Measurements from ENCODE around the gene TMEM50B. TPM values are rescaled to one million over a fixed set of nuclear protein-coding genes. Genes with fewer than 3 reads are reported as not detected.
A peak's percentile ranks its signal among the peaks of the same experiment; 100 is the strongest.

TMEM50B gene
- total and polyA plus RNA-seq, 2 of the 8 experiments (the other 6 are each of a cell fraction or from before 2014, with no cell fraction given), result 16.8 to 20.5 TPM

DNA sequence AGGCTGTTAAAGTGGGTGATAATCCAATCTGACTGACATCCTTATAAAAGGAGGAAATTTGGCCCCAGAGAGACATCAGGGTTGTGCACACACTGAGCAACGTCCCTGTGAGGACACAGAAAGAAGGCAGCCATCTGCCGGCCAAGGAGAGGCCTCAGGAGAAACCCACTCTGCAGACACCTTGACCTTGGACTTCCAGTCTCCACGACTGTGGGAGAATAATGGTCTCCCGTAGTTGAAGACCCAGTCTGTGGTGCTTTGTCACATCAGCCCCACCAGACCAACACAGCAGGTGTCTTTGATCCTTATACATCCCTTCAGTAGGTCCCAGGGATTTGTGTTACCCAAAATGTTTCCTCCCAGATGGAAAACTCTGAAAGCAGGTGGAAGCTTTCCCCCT, 16.0 kb upstream of the TMEM50B start:
- H2BK120ac ChIP-seq (replicated peaks; ENCODE audit: low read depth, low read length), result no peak overlapping the region
- peaks cover 7% of the 10 kb centered on the region for H3K23me2 ChIP-seq (ENCODE audit: low read depth, low read length)
- no peak overlapping the region for H3K14ac ChIP-seq (ENCODE audit: insufficient read length)
- H2AK5ac ChIP-seq (ENCODE audit: low read depth, low read length), result no peak overlapping the region
- FAIRE-seq (no peak), DNase-seq (ENCODE audit: low read depth in 1 of 2, low spot score in 2 of 2) (no peak)
- no peak overlapping the region for H3K4ac ChIP-seq (replicated peaks; ENCODE audit: insufficient read length, low read depth, low read length)
- no peak overlapping the region for H3K9ac ChIP-seq (replicated peaks in 1 of 4; ENCODE audit: extremely low read depth in 1 of 4, low read depth in 3 of 4, low read length in 3 of 4)
- H2AFZ ChIP-seq (ENCODE audit: low read length), result no peak overlapping the region
- no peaks in the 10 kb centered on the region for H3K36me3 ChIP-seq (ENCODE audit: control insufficient read depth in 2 of 4, insufficient read depth in 4 of 4, low read length in 3 of 4)
- H3K4me3 ChIP-seq (ENCODE audit: extremely low read depth in 1 of 4, insufficient read depth in 2 of 4, low read depth in 3 of 4, low read length in 4 of 4), result no peak overlapping the region
- no peak overlapping the region; the same call in 1 of the 2 replicates for H2BK5ac ChIP-seq (ENCODE audit: low read depth, low read length)
- H2BK12ac ChIP-seq (ENCODE audit: low read depth, low read length), result no peak overlapping the region; the same call in 1 of the 2 replicates
- no peak overlapping the region for H2BK20ac ChIP-seq (ENCODE audit: low read length)
- no peak overlapping the region for H4K5ac ChIP-seq (ENCODE audit: insufficient read length, low read depth, low read length)
- H3K79me2 ChIP-seq (ENCODE audit: control insufficient read depth in 1 of 2, insufficient read depth in 2 of 2, low read length in 2 of 2), result no peaks in the 10 kb centered on the region
- ChIA-PET CTCF (ENCODE audit: partially characterized antibody) (interaction anchor here (1.3 to 1.4 kb wide), 2 partner anchors 15 to 110 kb away, joined by 4 to 6 read pairs; no protein-coding TSS in a partner anchor), POLR2A (ENCODE audit: partially characterized antibody) (interaction anchor here (0.9 to 1.9 kb wide), 7 partner anchors 10 to 49 kb away, joined by 3 to 8 read pairs (median 3); partner anchors contain the start of gene TMEM50B)
- no peaks in the 10 kb centered on the region for H3K27me3 ChIP-seq (replicated peaks in 1 of 4; ENCODE audit: control insufficient read depth in 3 of 4, extremely low read depth in 1 of 4, insufficient read depth in 3 of 4, low read length in 3 of 4)
- H4K91ac ChIP-seq (replicated peaks; ENCODE audit: insufficient read length, low read length), result no peak overlapping the region
- no peaks in the 10 kb centered on the region for H3K79me1 ChIP-seq (ENCODE audit: low read depth, low read length)
- H3K27ac ChIP-seq (ENCODE audit: low read depth, low read length), result no peak overlapping the region
- H3K4me1 ChIP-seq (replicated peaks in 1 of 4; ENCODE audit: control insufficient read depth in 3 of 4, insufficient read depth in 4 of 4, low read length in 3 of 4), result peaks cover 0 to 8% (median 0%) of the 10 kb centered on the region in 4 experiments; a peak in 1 of 7 replicates
- H3K18ac ChIP-seq (ENCODE audit: extremely low read depth, low read length), result no peak overlapping the region
- no peak overlapping the region for H4K8ac ChIP-seq (ENCODE audit: extremely low read depth, insufficient read depth, low read length)
- 85% methylated on average over 4 of the region's 4 CpGs; no CpG with 5 or more reads in 1 of the 2 experiments for WGBS, 2 experiments (ENCODE audit: extremely low coverage in 1 of 2, insufficient coverage in 1 of 2, insufficient read length in 1 of 2, insufficient replicate concordance in 2 of 2, low coverage in 1 of 2, low lambda C conversion rate in 2 of 2, missing lambda C conversion rate in 1 of 2)
- no peak overlapping the region for H3K56ac ChIP-seq (replicated peaks; ENCODE audit: insufficient read length, low read depth, low read length)
- H4K20me1 ChIP-seq (replicated peaks in 1 of 2; ENCODE audit: control insufficient read depth in 1 of 2, insufficient read depth in 2 of 2, low read length in 2 of 2), result no peaks in the 10 kb centered on the region
- no peak overlapping the region for H2BK15ac ChIP-seq (ENCODE audit: low read length)
- peak overlapping the region; percentile 13 to 43; a peak in 3 of 4 replicates for H3K4me2 ChIP-seq (ENCODE audit: insufficient read depth in 1 of 2, low read depth in 2 of 2, low read length in 2 of 2)
- H3K23ac ChIP-seq (ENCODE audit: insufficient read length), result no peak overlapping the region
- no peaks in the 10 kb centered on the region for H3K9me3 ChIP-seq (ENCODE audit: insufficient read depth in 2 of 2, low read depth in 1 of 2, low read length in 1 of 2)
- TF ChIP-seq, protein P1, sequence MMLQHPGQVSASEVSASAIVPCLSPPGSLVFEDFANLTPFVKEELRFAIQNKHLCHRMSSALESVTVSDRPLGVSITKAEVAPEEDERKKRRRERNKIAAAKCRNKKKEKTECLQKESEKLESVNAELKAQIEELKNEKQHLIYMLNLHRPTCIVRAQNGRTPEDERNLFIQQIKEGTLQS (IDR thresholded peaks at IDR 0.05; ENCODE audit: insufficient read depth, low read depth, low read length), result no peak
- no peak for TF ChIP-seq POU5F1 (IDR thresholded peaks at IDR 0.05; ENCODE audit: low read depth, low read length)
- no peak for TF ChIP-seq SIX5 (IDR thresholded peaks at IDR 0.05; ENCODE audit: low read depth, low read length)
- TF ChIP-seq PHF8 (conservative IDR thresholded peaks at IDR 0.05; ENCODE audit: low read depth, low read length), result no peak
- no peak for TF ChIP-seq HDAC2 (IDR thresholded peaks at IDR 0.05; ENCODE audit: borderline replicate concordance in 1 of 2, low read depth in 2 of 2, low read length in 2 of 2)
- no peak for TF ChIP-seq EZH2 (IDR thresholded peaks at IDR 0.05; ENCODE audit: low read depth, low read length, severe bottlenecking)
- TF ChIP-seq POLR2A (IDR thresholded peaks at IDR 0.05; ENCODE audit: control extremely low read depth in 1 of 2, low read depth in 2 of 2, low read length in 2 of 2), result no peak
- no peak for TF ChIP-seq GABPA (IDR thresholded peaks at IDR 0.05; ENCODE audit: borderline replicate concordance, insufficient read depth, low read length)
- TF ChIP-seq JUN (IDR thresholded peaks at IDR 0.05; ENCODE audit: low read depth, low read length), result no peak
- TF ChIP-seq CBX8 (IDR thresholded peaks at IDR 0.05; ENCODE audit: borderline replicate concordance, low read depth, low read length), result no peak
- TF ChIP-seq EP300 (IDR thresholded peaks at IDR 0.05; ENCODE audit: borderline replicate concordance in 1 of 2, low read depth in 2 of 2, low read length in 2 of 2), result no peak
- no peak for TF ChIP-seq KDM5A (IDR thresholded peaks at IDR 0.05; ENCODE audit: low read length)
- TF ChIP-seq NRF1 (IDR thresholded peaks at IDR 0.05; ENCODE audit: low read depth, low read length), result no peak
